H9 (cell line): ENCODE results near the gene UST. TPM values are rescaled to one million over a fixed set of nuclear protein-coding genes. Genes with fewer than 3 reads are reported as not detected.

Source experiments
- DNase-seq: peaks from one replicate; pipeline ENCODE4 v3.0.0-alpha.2; 2017
- H2AFZ ChIP-seq: one replicate; pipeline ENCODE4 v1.6.1; 2013; ENCODE audit warnings: mild to moderate bottlenecking, low read length, control low read depth, moderate library complexity
- H2AK5ac ChIP-seq: 2 replicates; pipeline ENCODE4 v1.6.1; 2013; ENCODE audit warnings: low read length, control low read depth, mixed read lengths; ENCODE audit not compliant: insufficient read length
- H2BK120ac ChIP-seq: one replicate; pipeline ENCODE4 v1.6.1; 2013; ENCODE audit warnings: low read depth, mild to moderate bottlenecking, low read length, control low read depth, inconsistent platforms; ENCODE audit not compliant: poor library complexity, severe bottlenecking
- H2BK12ac ChIP-seq: 2 replicates; pipeline ENCODE4 v1.6.1; 2013; ENCODE audit warnings: low read length, control low read depth, mixed read lengths, low read depth; ENCODE audit not compliant: insufficient read length
- H2BK15ac ChIP-seq: 2 replicates; pipeline ENCODE4 v1.6.1; 2013; ENCODE audit warnings: low read depth, low read length, control low read depth
- H2BK20ac ChIP-seq: one replicate; pipeline ENCODE4 v1.6.1; 2013; ENCODE audit warnings: low read depth, mild to moderate bottlenecking, low read length, control low read depth, inconsistent platforms; ENCODE audit not compliant: poor library complexity, severe bottlenecking
- H2BK5ac ChIP-seq: 2 replicates; pipeline ENCODE4 v1.6.1; 2013; ENCODE audit warnings: low read length, control low read depth, mixed read lengths; ENCODE audit not compliant: insufficient read length
- H3K14ac ChIP-seq: 2 replicates; pipeline ENCODE4 v1.6.1; 2013; ENCODE audit warnings: low read length, control low read depth; ENCODE audit not compliant: insufficient read depth
- H3K18ac ChIP-seq: 2 replicates; pipeline ENCODE4 v1.6.1; 2013; ENCODE audit warnings: low read depth, mild to moderate bottlenecking, mixed read lengths, low read length, control low read depth; ENCODE audit not compliant: insufficient read length
- H3K23ac ChIP-seq: 2 replicates; pipeline ENCODE4 v1.6.1; 2013; ENCODE audit warnings: low read length, control low read depth, mixed read lengths, low read depth; ENCODE audit not compliant: insufficient read length
- H3K23me2 ChIP-seq: 2 replicates; pipeline ENCODE4 v1.6.1; 2013; ENCODE audit warnings: low read depth, mild to moderate bottlenecking, mixed read lengths, low read length, control low read depth; ENCODE audit not compliant: insufficient read length, poor library complexity, severe bottlenecking
- H3K27ac ChIP-seq: 2 replicates; pipeline ENCODE4 v1.5.1; 2013; ENCODE audit warnings: low read length, control low read depth, mixed read lengths, low read depth; ENCODE audit not compliant: insufficient read length
- H3K27me3 ChIP-seq: 2 replicates; pipeline ENCODE4 v1.6.1; 2013; ENCODE audit warnings: low read length, control low read depth, inconsistent platforms; ENCODE audit not compliant: insufficient read depth
- H3K4ac ChIP-seq: 2 replicates; pipeline ENCODE4 v1.6.1; 2013; ENCODE audit warnings: low read depth, mild to moderate bottlenecking, control low read depth, inconsistent platforms, low read length, moderate library complexity
- H3K4me1 ChIP-seq: 2 replicates; pipeline ENCODE4 v1.6.1; 2013; ENCODE audit warnings: low read length, control low read depth, inconsistent platforms; ENCODE audit not compliant: insufficient read depth
- H3K4me2 ChIP-seq: 2 replicates; pipeline ENCODE4 v1.6.1; 2013; ENCODE audit warnings: low read length, control low read depth, mixed read lengths; ENCODE audit not compliant: insufficient read length, insufficient read depth
- H3K56ac ChIP-seq: 2 replicates; pipeline ENCODE4 v1.6.1; 2013; ENCODE audit warnings: low read depth, mild to moderate bottlenecking, mixed read lengths, low read length, control low read depth; ENCODE audit not compliant: insufficient read length
- H3K79me1 ChIP-seq: 2 replicates; pipeline ENCODE4 v1.6.1; 2013; ENCODE audit warnings: low read depth, mild to moderate bottlenecking, moderate library complexity, low read length, control low read depth, inconsistent platforms; ENCODE audit not compliant: insufficient read depth, poor library complexity, severe bottlenecking
- H3K79me2 ChIP-seq: 2 replicates; pipeline ENCODE4 v1.6.1; 2013; ENCODE audit warnings: low read length, control low read depth, inconsistent platforms; ENCODE audit not compliant: insufficient read depth
- H3K9ac ChIP-seq: 2 replicates; pipeline ENCODE4 v1.6.1; 2013; ENCODE audit warnings: low read length, control low read depth, mixed read lengths; ENCODE audit not compliant: insufficient read length; ENCODE audit errors: extremely low read depth
- H3K9me3 ChIP-seq: one replicate; pipeline ENCODE4 v1.6.1; 2013; ENCODE audit warnings: low read depth, low read length, inconsistent platforms; ENCODE audit not compliant: control insufficient read depth
- H3T11ph ChIP-seq: one replicate; pipeline ENCODE4 v1.6.1; 2013; ENCODE audit warnings: mild to moderate bottlenecking, low read length, control low read depth, inconsistent platforms
- H4K20me1 ChIP-seq: one replicate; pipeline ENCODE4 v1.6.1; 2013; ENCODE audit not compliant: control insufficient read depth, insufficient read length, insufficient read depth
- H4K5ac ChIP-seq: 2 replicates; pipeline ENCODE4 v1.6.1; 2013; ENCODE audit warnings: low read depth, mild to moderate bottlenecking, mixed read lengths, low read length, control low read depth; ENCODE audit not compliant: insufficient read length
- H4K8ac ChIP-seq: replicated peaks from 2 replicates; pipeline ENCODE4 v1.6.1; 2013; ENCODE audit warnings: low read length, control low read depth, mixed read lengths, low read depth; ENCODE audit not compliant: insufficient read length
- H4K91ac ChIP-seq: 2 replicates; pipeline ENCODE4 v1.6.1; 2013; ENCODE audit warnings: low read depth, mild to moderate bottlenecking, moderate library complexity, mixed read lengths, low read length, control low read depth; ENCODE audit not compliant: insufficient read length
- H3K27ac Mint-ChIP-seq, 3 experiments: 2 replicates in 2 of 3; 3 replicates in 1 of 3; pipeline ENCODE4 v1.8.0; 2020 to 2021; ENCODE audit warnings: mixed read lengths in 3 of 3, mild to moderate bottlenecking in 1 of 3, moderate library complexity in 1 of 3
- H3K27me3 Mint-ChIP-seq: 2 replicates; pipeline ENCODE4 v1.8.0; 2021; ENCODE audit warnings: low read depth, mild to moderate bottlenecking, moderate library complexity, mixed read lengths
- H3K36me3 Mint-ChIP-seq, 3 experiments: 2 replicates in 2 of 3; 3 replicates in 1 of 3; pipeline ENCODE4 v1.8.0; 2020 to 2021; ENCODE audit warnings: low read depth in 3 of 3, mixed read lengths in 3 of 3; ENCODE audit not compliant: insufficient read depth in 1 of 3
- H3K4me1 Mint-ChIP-seq, 2 experiments: 2 replicates each; pipeline ENCODE4 v1.8.0; 2020; ENCODE audit warnings: mixed read lengths in 2 of 2
- H3K4me3 Mint-ChIP-seq, 2 experiments: 2 replicates in 1 of 2; 3 replicates in 1 of 2; pipeline ENCODE4 v1.8.0; 2020 to 2021; ENCODE audit warnings: mild to moderate bottlenecking in 2 of 2, mixed read lengths in 2 of 2, moderate library complexity in 1 of 2
- H3K9me3 Mint-ChIP-seq, 2 experiments: 2 replicates in 1 of 2; 3 replicates in 1 of 2; pipeline ENCODE4 v1.8.0; 2020; ENCODE audit warnings: mild to moderate bottlenecking in 2 of 2, mixed read lengths in 2 of 2, moderate library complexity in 1 of 2
- WGBS: extraction: QIAGEN DNeasy Blood & Tissue Kit; methylation state at CpG from one replicate; pipeline ENCODE4 v1.1.7; 2013; ENCODE audit warnings: missing lambda C conversion rate, low lambda C conversion rate, mixed read lengths; ENCODE audit not compliant: insufficient read length; ENCODE audit errors: extremely low coverage; 5-methylcytosine and 5-hydroxymethylcytosine counted together
- total RNA-seq: library from RNA; stranded (reverse); gene quantifications from 2 replicates; pipeline ENCODE4 v1.2.1, GENCODE V29; 2021
- TF ChIP-seq, protein P1 (sequence below): fragments of 200-600 bp; sonication (generic); conservative IDR thresholded peaks from 3 replicates; pipeline ENCODE4 v1.8.0; 2021; ENCODE audit warnings: antibody characterized with exemption, mild to moderate bottlenecking

UST gene
- total RNA-seq, 1 experiment from 2014 or later, result 14.4 TPM

DNA sequence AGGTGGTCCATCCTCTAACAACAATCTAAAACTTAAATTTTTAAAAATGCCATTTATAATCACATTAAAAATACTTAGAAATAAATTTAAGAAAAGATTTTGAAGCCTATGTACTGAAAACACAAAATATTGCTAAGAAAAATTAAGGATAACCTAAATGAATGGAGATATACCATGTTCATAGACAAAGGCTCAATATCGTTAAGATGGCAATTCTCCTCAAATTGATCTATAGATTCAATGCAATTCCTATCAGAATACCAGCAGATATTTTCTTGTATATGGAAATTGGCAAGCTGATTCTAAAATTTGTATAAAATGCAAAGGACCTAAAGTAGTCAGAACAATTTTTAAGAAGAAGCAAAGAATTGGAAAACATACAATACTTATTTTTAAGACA lies 19.7 kb upstream of the UST start:
- H3K9me3 ChIP-seq, result no peaks in the 10 kb centered on the region
- no peaks in the 10 kb centered on the region for H4K20me1 ChIP-seq
- H3K23me2 ChIP-seq, result no peaks in the 10 kb centered on the region
- H2BK15ac ChIP-seq, result no peak overlapping the region
- no peak for DNase-seq
- no peak overlapping the region for H3K14ac ChIP-seq
- H2BK120ac ChIP-seq, result no peak overlapping the region
- Mint-ChIP-seq H3K4me3 (no peak overlapping the region), H3K4me1 (peaks cover 0 to 2% of the 10 kb centered on the region in 2 experiments; a peak in 1 of 4 replicates), H3K27me3 (no peaks in the 10 kb centered on the region; the same call in 1 of the 2 replicates), H3K36me3 (peaks cover 4 to 17% (median 13%) of the 10 kb centered on the region in 3 experiments), H3K27ac (no peak overlapping the region), H3K9me3 (peaks cover 12 to 18% of the 10 kb centered on the region in 2 experiments; a peak in 4 of 5 replicates)
- H3K27me3 ChIP-seq, result no peaks in the 10 kb centered on the region
- no peak overlapping the region for H3T11ph ChIP-seq
- no peak overlapping the region for H3K4me2 ChIP-seq
- H4K5ac ChIP-seq, result no peak overlapping the region
- no peaks in the 10 kb centered on the region for H3K4me1 ChIP-seq
- no peak overlapping the region for H4K8ac ChIP-seq
- no peak overlapping the region for H3K18ac ChIP-seq
- H4K91ac ChIP-seq, result no peak overlapping the region
- no peak overlapping the region for H3K27ac ChIP-seq
- H3K9ac ChIP-seq, result no peak overlapping the region
- H2AFZ ChIP-seq, result no peak overlapping the region
- no peak overlapping the region for H3K56ac ChIP-seq
- no peaks in the 10 kb centered on the region for H3K79me1 ChIP-seq
- no peak overlapping the region for H2BK5ac ChIP-seq
- no peak overlapping the region for H3K4ac ChIP-seq
- TF ChIP-seq, protein P1, sequence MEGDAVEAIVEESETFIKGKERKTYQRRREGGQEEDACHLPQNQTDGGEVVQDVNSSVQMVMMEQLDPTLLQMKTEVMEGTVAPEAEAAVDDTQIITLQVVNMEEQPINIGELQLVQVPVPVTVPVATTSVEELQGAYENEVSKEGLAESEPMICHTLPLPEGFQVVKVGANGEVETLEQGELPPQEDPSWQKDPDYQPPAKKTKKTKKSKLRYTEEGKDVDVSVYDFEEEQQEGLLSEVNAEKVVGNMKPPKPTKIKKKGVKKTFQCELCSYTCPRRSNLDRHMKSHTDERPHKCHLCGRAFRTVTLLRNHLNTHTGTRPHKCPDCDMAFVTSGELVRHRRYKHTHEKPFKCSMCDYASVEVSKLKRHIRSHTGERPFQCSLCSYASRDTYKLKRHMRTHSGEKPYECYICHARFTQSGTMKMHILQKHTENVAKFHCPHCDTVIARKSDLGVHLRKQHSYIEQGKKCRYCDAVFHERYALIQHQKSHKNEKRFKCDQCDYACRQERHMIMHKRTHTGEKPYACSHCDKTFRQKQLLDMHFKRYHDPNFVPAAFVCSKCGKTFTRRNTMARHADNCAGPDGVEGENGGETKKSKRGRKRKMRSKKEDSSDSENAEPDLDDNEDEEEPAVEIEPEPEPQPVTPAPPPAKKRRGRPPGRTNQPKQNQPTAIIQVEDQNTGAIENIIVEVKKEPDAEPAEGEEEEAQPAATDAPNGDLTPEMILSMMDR, result no peak
- H2BK20ac ChIP-seq, result no peak overlapping the region
- WGBS, result no CpG with 5 or more reads among the region's 1 CpG
- H2BK12ac ChIP-seq, result no peak overlapping the region
- H3K79me2 ChIP-seq, result no peaks in the 10 kb centered on the region
- no peak overlapping the region for H2AK5ac ChIP-seq
- H3K23ac ChIP-seq, result no peak overlapping the region
